HG03469 (cell line): Measurements from ENCODE around the gene BFSP1.

Source experiments
- ATAC-seq: cut with Tn5 transposase; IDR thresholded peaks from one replicate; pipeline ENCODE4 v1.9.1; 2021; ENCODE audit warnings: mild to moderate bottlenecking, moderate library complexity, moderate number of reproducible peaks; ENCODE audit not compliant: unreplicated experiment

Gene BFSP1

GRCh38 chr20:17558154-17558940, 27.2 kb upstream of the BFSP1 start:
- ATAC-seq = no peak

GRCh38 chr20:17557675-17558006, 26.5 kb upstream of the BFSP1 start:
- no peak for ATAC-seq

GRCh38 chr20:17556837-17557674, 25.9 kb upstream of the BFSP1 start:
- ATAC-seq = no peak

DNA sequence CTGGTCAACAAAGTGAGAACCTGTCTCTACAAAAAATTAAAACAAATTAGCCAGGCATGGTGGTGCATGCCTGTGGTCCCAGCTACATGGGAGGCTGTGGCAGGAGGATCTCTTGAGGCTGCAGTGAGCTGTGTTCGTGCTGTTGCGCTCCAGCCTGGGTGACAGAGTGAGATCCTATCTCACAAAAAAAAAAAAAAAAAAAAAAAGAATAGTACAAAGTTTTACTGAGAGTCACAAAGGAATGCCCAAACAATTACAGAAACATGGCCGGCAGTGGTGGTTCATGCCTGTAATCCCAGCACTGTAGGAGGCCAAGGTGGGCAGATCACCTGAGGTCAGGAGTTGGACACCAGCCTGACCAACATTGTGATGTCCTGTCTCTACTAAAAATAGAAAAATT, 23.9 kb upstream of the BFSP1 start:
- ATAC-seq = no peak

DNA sequence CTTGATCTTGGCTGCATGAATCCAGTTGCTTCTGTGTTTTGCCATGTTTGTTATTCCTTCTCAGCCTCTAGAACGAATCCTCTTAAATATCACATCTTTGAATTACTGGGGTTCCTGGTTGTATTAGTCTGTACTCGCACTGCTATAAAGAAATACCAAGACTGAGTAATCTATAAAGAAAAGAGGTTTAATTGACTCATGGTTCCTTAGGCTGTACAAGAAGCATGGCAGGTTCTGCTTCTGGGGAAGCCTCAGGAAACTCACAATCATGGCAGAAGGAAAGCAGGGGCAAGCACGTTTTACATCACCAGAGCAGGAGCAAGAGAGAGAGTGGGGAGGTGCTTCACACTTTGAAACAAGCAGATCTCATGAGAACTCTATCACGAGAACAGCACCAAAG, 18.0 kb upstream of the BFSP1 start:
- no peak for ATAC-seq

- ATAC-seq = no peak
Measured at GRCh38 chr20:17545127-17545526, 13.9 kb upstream of the BFSP1 start.

DNA sequence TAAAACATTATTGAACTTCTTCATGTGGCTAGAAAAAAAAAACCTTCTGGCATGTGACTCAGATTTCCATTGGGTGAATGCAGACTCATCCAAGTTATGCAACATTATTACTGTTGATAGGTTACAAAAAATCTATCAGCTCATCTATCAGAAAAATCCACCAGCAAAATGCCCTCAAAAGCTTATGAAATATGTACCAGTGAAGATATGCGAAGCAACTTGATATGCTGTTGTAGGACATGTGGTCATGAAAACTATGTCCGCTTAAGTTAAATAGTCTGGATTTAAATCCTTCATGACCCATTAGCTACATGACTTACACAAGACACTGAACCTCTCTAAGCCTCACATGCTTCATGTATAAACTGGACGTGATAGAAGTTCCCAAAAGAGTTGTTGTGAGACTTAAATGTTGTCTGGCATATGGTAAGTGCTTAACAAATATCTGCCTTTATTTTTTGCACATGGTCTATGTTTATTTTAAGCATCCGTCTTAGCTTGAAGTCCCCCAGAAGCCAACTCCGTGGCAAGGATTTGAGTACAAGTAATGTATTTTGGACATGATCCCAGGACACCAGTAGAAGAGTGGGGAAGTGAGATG, 12.5 kb upstream of the BFSP1 start:
- no peak for ATAC-seq

DNA sequence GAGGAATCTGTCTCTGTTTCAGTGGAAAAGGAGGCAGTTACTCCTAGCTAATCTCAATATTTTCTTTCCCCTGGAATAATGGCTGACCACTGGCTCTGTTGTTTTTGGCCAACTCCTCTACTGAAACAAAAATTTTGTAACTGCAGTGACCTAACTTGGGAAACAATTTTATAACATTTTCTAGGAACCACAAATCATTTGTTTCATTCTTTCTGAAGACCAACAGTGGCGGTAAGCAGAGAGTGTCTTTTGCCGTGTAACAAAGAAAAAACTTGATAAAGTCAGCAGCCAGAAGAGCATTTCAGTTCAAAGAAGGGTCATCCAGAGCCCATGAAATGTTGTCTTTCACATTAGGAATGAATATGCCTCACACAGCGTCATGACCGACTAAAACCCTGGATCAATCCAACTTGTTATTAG, 11.8 kb upstream of the BFSP1 start:
- ATAC-seq = no peak

GRCh38 chr20:17542481-17542880, 11.3 kb upstream of the BFSP1 start:
- no peak for ATAC-seq

- ATAC-seq = no peak
Measured at GRCh38 chr20:17541996-17542395, 10.8 kb upstream of the BFSP1 start.

DNA sequence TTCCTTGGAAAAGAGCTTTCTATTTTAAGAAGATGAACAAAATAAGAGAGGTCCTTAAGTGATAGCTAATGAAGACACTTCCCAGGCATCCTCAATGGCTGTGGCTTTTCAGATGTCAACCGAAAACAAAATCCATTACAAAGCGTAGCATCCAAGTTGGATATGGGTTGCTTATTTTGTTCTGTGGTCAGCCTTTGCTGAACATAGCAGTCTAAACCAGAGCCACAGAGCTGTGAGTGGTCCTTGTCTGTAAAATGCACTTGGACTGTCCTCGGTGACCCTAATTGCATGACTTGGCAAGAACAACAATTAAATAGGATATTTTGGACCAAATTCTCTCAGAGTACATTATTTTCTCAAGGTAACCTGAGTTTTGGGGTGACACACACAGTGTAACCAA, 10.4 kb upstream of the BFSP1 start:
- no peak for ATAC-seq

DNA sequence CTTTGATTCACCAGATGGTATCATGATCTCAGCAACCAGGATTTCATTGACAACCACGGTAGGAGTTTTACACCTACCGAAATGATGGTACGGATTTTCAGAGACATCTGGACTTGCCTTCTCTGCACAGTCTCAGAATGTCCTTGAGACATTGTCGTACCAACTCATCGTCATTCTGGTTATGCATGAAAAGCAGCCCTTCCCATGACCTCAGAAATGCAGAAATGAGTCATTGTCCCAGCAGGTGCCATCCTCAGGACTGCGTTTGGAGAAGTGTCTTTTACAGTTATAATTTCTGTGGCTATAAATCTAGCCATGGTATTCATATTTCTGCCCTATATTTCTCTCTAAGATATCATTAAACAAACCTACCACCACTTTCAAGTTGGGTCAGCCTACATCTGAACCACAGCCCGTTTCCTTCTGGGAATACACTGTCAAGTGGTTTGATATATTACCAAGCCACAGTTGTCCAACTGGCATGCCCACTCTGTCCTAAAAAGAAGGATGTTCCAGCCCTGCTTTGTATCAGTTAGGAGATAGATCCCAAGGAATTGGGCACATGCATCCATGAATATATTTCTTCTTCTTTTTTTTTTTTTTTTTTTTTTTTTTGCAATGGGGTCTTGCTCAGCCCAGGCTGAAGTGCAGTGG, 7.5 kb upstream of the BFSP1 start:
- ATAC-seq = peak; percentile 72

GRCh38 chr20:17537959-17538358, 6.8 kb upstream of the BFSP1 start:
- ATAC-seq = no peak

- peak; percentile 71 for ATAC-seq
Measured at GRCh38 chr20:17536944-17537444, 5.8 kb upstream of the BFSP1 start.

DNA sequence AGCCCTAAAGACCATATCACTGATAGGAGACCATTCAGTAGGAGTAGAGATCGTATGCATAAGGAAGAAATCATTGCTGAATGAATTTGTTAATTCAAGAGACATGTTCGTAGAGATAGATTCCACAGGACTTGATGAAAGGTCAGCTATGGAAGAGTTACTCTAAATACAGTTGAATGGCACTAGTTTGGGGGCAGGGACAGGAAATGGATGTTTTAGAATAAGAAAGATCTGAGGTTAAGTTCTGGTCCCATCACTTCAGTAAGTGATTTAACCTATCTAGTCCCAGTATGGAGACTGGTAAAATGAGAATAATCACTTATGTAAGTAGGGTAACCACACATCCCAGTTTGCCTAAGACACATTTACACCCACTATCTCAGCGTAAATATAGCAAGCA, 2.9 kb upstream of the BFSP1 start:
- ATAC-seq = no peak

GRCh38 chr20:17533396-17533795, 2.2 kb upstream of the BFSP1 start:
- no peak for ATAC-seq

DNA sequence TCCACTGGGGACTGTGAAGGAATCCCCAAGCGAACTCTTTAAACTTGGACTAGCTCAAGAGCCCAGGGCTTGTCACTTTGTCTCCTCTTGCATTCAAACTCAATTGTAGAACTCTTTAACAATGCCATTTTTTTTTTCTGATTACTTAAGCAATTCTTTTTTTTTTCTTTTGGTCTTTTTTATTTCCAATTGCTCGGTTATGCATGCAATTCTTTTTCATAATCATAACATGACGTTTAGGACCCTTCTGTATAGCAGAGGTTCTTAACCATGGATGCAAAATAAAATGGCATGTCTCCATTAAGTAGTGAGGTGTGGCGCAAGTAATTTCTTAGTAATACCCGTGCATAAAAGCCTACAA, 466 bp upstream of the BFSP1 start:
- no peak for ATAC-seq

DNA sequence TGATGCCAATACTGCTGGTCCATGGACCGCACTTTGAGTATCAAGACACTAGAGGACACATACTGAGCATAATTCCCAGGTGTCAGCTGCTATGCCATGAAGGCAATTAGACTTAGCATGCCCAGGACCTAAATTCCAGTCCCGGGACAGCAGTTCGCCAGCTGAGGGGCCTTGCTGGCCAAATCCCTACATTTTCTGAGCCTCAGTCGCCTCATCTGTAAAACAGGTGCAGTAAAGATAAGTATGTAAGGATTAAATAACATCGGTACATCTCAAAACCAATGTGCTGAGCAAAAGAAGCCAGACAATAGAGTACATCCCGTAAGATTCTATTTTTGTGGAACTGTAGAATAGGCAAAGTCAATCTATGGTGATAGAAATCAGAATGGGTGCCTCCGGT, 1.0 kb downstream of the BFSP1 start:
- ATAC-seq = no peak

DNA sequence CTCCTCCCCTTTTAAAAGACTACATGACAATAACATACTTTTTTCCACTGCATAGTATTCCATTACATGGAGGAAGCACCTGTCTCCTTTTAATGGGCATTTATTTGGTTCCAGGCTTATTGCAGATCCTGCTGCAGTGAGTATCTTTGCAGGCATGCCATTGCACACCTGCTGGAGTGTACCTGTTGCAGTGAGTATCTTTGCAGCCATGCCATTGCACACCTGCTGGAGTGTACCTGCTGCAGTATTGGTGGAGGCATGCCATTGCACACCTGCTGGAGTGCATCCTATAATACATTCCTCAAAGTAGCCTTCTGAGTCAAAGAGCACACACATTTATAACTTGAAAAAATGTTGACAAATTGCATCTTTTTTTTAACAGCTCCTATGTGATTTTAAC, 1.6 kb downstream of the BFSP1 start:
- ATAC-seq = no peak

DNA sequence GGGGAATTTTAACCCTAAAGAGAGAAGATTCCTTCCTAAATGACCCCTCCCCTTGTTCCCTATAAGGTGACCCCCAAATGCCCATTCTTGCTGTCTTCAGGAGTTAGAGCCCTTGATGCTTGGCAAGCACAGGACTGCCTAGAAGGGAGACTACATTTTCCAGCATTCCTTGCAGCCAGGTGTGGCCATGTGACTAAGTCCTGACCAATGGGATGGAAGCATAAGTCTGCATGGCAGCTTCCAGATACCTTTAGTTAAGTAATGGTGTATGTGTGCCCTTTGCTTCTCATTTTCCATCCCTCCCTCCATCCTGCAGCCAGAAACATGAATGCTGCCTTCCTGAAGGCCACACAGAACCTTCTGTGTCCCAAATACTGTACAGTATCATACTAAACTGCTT, 5.5 kb downstream of the BFSP1 start:
- peak; percentile 72 for ATAC-seq

DNA sequence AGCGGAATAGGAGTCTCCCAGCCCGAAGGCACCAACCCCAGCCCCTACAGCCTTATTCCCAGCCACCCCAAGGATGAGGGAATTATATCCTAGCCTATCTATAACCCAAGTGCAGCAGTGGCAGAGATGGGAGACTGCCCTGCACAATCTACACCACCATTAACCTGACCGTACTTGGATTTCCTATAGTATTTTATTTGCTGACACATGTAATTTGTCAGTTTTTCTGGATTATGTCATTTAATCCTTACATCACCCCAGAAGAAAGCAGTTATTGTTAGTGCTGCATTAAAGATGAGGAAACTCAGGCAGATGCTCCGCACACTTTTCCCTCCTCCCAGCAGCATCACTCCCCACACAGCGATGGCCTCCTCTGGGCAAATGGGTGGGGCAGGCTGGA, 6.0 kb downstream of the BFSP1 start:
- ATAC-seq = no peak
